C1 segment of cervical spinal cord (tissue), 14 donors: ENCODE data around the gene IRAK3.
"Not testable (repeated sequence)": the region's sequence is repeated elsewhere in the genome, so short reads cannot be mapped to it uniquely, and the experiment has no call there.

Source experiments
- DNase-seq, 14 donors: peaks; one replicate each; lab custom pipeline; 2025; lab: John Stamatoyannopoulos, UW

Gene IRAK3

DNA sequence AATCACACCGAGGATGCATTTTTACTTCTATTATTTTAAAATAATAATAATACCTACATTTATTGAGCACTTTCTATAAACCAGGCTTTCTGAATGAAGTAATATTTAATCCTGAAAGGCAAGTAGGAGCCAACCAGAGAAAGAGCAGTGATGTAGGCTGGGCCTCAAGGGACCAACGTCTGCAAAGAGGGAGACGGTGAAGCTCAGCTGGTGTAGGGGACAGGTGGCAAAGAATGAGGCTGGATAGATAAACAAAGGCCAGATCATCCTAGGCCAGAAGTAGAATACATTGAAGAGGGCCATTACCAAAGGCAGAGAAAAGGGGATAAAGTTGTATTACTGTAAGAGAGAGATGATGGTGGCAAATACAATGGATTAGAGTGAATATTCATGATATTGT lies 18.4 kb upstream of the IRAK3 start:
- DNase-seq = no peak

DNA sequence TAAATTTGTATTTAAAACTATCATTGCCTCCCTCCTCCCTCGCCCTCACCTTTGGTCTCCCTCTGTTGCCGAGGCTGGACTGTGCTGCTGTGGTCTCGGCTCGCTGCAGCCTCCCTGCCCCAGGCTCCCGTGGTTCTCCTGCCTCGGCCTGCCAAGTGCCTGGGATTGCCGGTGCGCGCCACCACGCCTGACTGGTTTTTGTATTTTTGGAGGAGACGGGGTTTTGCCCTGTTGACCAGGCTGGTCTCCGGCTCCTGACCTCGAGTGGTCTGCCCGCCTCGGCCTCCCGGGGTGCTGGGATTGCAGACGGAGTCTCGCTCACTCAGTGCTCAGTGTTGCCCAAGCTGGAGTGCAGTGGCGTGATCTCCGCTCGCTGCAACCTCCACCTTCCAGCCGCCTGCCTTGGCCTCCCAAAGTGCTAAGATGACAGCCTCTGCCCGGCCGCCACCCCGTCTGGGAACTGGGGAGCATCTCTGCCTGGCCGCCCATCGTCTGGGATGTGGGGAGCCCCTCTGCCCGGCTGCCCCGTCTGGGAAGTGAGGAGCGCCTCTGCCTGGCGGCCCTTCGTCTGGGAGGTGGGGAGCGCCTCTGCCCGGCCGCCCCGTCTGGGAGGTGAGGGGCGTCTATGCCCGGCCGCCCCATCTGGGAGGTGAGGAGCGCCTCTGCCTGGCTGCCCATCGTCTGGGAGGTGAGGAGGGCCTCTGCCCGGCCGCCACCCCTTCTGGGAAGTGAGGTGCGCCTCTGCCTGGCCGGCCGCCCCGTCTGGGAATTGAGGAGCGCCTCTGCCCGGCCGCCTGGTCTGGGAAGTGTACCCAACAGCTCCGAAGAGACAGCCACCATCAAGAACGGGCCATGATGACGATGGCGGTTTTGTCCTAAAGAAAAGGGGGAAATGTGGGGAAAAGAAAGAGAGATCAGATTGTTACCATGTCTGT lies 14.4 kb upstream of the IRAK3 start:
- DNase-seq = not testable (repeated sequence)

DNA sequence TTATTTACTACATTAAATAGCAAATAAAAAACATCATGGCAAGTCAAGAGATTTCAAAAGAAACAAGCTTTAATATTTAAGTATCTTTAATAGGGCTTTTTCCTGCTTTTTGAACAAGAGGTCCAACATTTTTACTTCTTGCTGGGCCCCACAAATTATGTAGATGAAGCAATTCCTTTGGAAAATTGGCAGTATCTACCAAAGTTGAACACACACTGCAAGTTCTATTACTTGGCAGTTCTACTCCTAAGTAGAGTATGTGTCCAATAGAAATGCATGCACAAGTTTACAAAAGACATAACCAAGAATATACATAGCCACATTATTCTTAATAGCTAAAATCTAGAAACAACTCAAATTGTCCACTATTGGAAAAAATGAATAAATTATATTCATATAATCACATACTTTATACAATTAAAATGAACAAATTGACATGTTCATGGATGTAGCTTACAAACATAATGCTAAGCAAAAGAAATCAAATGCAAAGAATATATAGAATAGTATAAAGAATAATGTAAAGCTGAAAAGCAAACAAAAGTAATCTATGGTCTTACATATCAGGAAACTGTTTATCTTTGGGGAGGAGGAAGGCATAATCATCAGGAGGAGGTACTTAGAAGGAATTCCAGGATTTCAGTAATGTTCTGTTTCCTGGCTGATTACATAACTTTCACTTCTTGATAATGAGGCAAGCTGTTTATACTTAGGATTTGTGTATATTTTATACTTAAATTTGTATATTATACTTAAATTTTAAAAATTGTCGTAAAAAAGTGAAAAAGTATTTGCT lies 12.7 kb upstream of the IRAK3 start:
- no peak for DNase-seq

DNA sequence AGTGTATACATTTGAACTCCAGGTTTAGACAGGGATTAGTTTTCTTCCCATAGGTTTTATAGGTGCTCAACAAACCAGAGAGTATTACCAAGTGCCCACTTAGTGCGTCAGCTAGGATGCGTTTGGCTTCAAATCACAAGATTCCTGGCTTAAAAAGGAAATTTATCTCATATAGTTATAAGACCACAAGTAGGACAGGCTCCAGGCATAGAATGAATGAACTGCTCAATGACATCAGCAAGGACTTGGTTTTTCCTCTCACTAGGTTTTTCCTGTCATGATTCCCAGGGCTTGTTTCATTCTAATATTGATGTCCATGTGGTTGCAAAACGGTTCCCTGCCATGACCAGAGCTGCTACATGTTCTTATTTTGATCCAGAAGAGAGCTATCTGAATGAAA lies 6.1 kb upstream of the IRAK3 start:
- no peak for DNase-seq

DNA sequence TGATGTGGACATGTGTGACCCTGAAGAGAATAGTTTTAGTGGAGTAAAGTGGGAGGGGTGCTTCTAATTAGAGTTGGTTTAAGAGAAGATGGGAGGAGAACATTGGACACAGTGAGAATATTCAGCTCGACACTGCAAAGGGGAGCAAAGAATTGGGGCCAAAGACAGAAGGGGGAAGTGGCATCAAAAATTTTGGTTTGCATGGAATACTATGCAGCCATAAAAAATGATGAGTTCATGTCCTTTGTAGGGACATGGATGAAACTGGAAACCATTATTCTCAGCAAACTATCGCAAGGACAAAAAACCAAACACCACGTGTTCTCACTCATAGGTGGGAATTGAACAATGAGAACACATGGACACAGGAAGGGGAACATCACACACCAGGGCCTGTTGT lies 4.2 kb upstream of the IRAK3 start:
- not testable (repeated sequence) for DNase-seq

DNA sequence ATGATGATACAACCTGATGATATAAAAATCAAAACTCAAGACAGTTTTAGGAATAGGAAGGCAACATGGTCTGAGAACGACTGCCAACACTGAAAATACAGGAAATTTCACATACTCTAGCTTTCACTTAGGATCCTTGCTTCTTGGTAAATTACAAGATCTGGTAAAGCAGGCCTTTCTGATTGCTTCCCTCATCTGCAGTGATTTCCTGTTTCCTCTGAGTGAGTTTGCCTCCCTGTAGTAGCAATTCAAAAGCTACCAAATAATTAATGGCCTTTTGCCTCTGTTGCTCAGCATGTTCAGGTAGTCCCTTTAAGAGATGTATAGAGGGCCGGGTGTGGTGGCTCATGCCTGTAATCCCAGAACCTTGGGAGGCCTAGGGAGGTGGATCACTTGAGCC lies 2.0 kb upstream of the IRAK3 start:
- DNase-seq = no peak

DNA sequence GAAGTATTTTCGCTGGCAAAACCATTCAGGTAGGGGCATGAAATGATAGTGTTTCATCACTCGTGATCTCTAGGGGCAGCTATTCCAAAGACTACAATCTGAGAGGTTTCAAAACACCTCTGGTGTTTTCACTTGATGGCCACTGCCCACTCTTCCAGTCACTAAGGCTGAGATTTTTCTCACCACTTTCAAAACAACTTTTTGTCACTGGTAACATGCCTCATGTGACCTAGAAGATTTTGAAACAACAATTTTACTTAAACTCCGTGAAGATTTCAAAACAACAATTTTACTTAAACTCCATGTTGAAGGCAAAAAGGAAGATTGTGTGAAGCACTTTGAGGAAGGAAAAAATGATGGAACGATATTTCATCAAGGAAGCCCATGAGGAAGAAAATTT lies 1.2 kb upstream of the IRAK3 start:
- no peak for DNase-seq

DNA sequence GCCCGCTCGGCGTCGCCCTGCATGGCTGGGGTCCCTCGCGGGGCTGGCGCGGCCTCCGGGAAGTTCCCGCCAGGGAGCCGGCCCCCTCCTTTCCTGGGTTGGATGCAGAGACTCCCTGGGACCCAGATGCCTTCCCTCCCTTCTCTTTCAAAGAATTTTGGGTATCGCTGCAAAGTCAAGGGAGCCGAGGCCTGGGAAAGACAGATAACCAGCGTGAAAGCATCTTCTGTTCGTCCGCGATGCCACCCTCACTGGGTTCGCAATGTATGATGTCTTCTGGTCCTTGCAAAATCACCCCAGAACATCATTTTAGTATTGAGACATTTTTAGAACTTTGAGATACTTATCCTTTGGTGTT lies 451 bp downstream of the IRAK3 start:
- DNase-seq = no peak

DNA sequence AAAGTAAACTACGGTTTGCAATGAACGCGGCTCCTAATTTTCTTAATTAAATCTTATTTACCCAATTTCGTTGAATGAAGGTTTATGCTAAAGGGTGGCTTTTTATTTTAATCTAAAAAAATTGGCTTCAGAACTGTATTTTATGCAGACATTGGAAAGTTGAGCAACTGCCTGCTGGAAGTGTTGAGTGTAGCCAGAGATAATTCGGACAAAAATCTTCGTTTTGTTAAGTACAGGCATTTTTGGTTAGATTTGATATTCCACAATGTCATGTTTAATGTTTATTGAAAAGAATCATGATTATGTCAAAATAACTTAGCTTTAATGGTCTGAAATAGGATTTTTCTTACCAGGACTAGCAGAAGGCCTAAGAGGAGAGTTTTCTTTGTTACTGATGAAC lies 875 bp downstream of the IRAK3 start:
- no peak for DNase-seq

DNA sequence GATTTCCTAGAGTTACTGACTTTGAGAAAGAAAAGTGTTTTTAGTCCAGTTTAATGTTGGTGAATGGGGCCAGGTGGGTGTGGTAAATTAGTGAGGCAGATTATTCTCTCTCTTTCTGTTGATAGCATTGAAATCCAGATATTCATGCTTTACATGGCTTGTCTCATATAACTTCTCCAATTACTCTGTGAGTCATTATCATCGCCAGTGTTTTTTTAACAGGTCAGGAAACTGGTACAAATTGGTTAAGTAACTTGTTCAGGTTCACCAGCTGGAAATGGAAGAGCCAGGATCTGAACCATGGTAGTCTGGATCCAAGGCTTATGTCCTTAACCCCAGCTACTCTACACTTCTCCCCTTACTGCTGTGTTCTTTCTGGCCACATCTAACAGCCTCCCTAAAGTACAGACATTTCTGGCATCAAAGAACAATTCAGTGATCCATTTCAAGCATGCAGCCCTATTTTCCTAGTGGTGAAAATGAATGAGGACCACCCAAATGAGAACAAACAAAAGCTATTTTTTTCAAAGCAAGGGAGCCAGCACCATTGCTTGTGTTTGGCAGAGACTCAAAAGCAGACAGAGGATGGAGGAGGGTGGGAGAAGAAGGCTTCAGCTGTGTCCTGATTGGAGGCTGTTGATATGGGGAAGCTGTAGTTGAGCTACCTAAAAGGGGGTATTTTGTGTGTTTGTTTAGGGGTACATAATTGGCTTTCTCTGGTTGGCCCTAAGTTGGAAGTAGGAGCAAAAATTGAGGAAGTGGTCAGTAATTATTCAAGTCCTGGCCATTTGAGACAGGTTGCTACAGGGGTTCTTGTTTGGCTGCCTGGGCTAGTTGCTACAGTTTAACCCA lies 1.7 kb downstream of the IRAK3 start:
- no peak for DNase-seq

DNA sequence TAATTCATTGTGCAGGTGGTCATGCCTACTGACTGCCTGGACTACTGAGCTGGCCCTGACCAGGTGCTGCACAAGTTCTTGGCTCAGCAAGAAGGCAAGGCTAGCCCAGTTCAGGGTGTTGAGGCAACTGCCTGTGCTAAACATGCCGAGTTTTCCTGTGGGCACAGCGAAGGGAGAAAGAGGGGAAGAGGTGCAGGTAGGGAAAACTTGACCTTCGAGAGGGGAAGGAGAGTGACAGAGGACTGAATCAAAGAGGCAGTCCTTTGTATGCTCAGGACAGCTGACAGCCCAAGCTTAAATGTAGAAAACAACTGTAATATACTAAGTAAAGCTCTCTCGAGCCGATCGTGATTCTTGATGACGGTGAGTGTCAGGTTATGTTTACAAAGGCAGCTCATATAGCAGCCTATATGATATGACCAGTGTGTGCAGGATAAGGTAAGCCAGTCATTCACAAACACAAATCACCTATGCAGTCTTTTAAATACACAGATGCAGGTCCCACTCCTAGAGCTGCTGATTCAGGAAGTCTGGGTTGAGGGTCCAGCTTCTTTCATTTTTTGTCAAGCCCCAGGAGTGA lies 2.6 kb downstream of the IRAK3 start:
- DNase-seq = no peak

DNA sequence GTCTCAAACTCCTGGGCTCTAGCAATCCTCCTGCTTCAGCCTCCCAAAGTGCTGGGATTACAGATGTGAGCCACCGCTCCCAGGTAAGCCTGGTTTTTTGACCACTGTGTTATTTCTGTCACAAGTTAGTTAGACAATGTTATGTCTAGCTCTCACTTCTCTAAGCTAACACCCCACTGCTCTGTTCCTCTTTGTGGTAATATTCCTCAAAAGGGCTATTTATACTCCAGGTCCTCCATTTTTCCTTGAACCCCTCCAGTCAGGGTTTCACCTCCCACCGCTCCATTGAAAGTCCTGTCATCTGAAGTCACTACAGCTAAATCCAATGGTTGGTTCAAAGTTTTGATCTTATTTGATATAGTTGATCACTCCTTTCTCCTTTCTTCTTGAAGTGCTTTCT lies 5.1 kb downstream of the IRAK3 start:
- DNase-seq = no peak

DNA sequence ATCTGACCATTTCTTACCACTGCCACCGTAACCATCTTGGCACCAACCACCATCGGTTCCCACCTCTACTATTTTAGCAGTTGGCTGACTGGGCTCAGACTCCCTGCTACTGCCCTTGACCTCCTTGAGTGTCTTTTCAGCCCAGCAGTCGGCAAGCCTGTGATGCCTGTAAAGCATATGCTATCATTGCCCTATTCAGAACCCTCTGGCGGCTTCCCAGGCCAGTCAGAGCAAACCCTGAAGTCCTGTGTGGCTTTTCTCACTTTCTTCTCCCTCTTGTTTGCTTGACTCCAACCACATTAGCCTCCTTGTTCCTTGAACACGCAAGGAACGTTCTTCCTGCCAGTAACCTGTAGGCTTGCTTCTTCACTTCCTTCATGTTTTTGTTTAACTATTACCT lies 6.2 kb downstream of the IRAK3 start:
- no peak for DNase-seq

DNA sequence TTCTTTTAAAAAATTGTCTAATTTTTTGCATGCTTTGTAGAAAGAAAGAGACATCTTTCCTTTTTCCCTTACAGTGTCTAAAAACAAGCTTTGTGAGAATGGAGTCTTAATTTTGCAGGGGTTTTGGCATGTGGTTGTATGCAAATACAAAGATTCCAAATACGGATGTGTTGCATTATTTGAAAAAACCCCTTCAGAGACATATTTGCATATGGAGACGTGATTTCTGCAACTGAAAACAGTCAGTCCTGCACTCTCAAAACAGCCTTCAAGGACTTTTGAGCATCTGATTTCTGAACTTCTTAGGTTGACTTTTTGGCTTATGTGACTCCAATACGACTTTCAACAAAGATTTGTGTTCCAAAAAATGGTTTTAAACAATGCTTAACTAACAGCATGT lies 7.8 kb downstream of the IRAK3 start:
- no peak for DNase-seq

DNA sequence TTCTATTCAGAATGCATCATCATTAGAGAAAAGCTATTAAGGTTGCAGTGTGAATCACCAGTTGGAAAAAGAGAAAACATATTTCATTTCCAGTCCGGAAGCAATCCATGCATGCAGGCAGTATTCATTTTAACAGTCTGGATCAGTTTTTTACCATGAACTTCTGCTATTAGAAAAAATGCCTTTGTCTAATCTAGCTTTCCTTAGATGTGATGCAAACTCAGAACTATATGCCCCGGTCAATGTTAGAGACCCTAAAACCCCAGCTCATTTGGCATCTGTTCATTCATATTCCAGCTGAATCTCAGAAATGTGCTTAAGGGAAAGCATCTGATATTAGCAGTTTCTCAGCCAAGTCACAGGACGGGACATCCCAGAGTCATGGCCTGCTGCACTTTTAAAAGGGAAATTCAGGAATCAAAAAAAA lies 8.5 kb downstream of the IRAK3 start:
- no peak for DNase-seq

DNA sequence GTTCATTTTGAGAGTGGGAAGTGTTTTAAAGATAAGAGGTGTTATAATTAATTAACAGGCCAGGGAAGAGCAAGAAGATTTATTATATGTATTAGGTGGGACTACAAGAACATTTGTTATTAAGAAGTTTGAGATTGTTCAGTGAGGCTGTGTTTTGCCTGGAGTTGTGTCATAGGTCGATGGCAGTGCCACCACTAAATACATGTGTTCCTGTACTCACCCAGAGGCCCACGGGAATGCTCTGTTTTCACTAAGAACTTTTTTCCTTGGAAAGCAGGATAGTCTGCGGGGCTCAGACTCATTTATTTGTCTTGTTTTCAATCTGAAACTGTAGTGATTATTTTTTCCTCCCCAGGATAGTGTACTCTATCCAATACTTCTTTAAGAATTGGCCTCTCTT lies 10.1 kb downstream of the IRAK3 start:
- no peak for DNase-seq

DNA sequence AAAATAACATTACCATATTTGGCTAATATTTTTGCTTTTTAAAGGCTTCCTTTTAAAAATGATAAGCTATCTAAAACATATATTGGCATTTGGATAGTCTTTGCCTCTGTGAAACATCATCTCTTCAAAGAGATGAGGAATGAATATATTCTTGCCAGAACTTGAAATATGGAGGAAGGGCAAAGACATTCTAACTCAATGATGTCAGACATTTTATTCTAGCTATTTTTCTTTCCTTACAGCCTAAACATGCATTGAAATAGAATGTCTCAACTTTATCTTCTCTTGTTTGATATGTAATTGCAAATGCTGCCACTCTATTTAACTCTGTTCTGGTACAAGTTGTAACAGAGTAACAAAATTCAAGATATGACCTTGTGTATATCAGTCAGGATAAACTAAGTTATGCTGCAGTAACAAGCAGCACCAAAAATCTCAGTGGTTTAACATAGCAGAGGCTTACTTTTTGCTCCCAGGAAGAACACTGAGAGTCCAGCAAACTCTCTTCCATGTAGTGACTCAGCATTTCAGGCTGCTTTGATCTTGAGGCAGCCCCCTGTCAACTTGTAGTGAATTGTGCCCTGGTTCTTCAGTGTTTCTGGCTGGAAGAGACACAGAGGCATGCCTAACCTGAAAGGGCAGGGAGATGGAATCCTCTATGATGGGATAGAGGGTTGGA lies 11.0 kb downstream of the IRAK3 start:
- no peak for DNase-seq

DNA sequence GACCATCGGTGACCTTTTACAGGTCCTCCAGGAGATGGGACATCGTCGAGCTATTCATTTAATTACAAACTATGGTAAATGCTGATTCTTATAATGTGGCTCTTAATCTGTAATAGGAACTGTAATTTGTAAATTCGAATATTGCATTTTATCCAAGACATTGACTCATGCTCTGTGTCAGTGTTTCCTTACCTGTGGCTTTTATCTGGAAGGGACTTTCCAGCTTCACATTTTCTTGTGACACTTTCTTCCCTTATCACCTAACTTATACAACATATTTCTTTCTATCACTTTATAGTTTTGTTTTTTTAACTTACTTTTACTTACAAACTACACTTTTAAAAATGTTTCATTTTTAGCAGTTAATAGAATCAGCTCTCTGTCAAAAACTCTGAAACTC lies 14.8 kb downstream of the IRAK3 start:
- DNase-seq = no peak

DNA sequence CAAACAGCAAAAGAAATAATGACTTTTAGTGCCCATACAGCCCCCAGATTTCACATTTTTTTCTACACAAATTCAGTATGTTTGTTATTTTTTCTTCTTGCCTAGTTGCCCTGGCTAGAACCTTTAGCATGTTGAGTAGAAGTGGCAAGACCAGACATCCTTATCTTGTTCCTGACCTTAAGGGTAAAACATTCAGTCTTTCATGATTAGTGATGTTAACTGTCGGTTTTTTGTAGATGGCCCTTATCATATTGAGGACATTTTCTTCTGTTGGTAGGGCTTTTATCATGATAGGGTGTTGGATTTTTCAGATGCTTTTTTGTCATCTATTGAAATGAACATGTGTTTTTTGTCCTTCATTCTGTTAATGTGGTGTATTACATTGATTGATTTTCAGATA lies 17.1 kb downstream of the IRAK3 start:
- no peak for DNase-seq

DNA sequence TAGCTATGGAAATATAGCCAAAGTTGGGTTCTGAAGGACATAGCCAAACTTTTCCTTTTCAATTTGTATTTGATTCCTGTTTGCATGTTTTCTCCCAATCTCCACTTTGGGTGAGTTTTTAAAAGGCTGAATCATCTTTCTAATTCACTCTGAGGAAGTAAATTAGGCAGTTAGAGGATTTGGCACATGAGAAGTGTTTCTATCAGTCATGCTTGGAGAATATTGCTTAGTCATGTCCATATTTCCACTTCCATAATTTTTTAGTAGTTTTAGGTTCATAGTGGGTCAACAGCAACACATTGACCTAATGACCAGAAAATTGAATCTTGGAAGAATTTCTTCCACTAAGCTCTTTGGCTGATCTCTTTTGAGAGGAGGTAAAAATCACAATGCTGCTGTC lies 21.8 kb downstream of the IRAK3 start:
- DNase-seq = no peak

DNA sequence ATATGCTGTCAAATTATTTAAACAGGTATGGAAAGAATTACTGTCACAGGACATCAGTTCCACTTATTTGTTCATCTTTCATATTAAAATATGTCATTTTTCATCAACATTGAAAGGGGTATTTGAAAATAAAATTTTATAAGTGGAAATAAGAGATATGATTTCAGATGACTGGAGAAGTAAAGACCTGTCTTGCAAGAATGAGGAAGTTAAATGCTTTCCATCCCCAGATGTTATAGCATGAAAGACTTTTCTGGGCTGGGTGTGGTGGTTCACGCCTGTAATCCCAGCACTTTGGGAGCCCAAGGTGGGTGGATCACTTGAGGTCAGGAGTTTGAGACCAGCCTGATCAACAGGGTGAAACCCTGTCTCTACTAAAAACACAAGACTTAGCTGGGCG lies 22.6 kb downstream of the IRAK3 start:
- DNase-seq = not testable (repeated sequence)
